ENCODE measurements around the gene ELOVL5.

DNA sequence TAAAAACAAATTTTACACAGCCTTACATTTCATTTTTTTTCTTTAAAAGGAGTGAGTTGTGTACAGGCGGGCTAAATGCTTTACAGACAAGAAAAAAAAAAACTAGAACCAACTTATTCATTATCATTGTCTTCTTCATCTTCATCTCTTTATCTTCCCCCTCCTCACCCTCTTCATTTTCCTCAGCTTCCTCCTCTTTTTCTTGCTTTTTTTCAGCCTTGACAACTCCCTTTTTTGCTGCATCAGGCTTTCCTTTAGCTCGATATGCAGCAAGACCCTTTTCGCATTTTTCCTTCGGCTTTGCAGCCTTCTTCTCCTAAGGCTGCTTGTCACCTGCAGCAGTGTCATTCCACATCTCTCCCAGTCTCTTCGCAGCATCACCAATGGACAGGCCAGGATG, 113.2 kb downstream of the ELOVL5 start:
- no peak for TF ChIP-seq POLR2AphosphoS5 (IDR thresholded peaks at IDR 0.05)
- TF ChIP-seq, protein P1, sequence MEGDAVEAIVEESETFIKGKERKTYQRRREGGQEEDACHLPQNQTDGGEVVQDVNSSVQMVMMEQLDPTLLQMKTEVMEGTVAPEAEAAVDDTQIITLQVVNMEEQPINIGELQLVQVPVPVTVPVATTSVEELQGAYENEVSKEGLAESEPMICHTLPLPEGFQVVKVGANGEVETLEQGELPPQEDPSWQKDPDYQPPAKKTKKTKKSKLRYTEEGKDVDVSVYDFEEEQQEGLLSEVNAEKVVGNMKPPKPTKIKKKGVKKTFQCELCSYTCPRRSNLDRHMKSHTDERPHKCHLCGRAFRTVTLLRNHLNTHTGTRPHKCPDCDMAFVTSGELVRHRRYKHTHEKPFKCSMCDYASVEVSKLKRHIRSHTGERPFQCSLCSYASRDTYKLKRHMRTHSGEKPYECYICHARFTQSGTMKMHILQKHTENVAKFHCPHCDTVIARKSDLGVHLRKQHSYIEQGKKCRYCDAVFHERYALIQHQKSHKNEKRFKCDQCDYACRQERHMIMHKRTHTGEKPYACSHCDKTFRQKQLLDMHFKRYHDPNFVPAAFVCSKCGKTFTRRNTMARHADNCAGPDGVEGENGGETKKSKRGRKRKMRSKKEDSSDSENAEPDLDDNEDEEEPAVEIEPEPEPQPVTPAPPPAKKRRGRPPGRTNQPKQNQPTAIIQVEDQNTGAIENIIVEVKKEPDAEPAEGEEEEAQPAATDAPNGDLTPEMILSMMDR (IDR thresholded peaks at IDR 0.05 in 8 of 11, conservative IDR thresholded peaks at IDR 0.05 in 3 of 11), result no peak

Data from spleen (tissue), 7 donors.